Lung microvascular endothelial cell (primary cell): ENCODE results near the gene SART3. TPM values are rescaled to one million over a fixed set of nuclear protein-coding genes. Genes with fewer than 3 reads are reported as not detected.
"Not testable (repeated sequence)": the region's sequence is repeated elsewhere in the genome, so short reads cannot be mapped to it uniquely, and the experiment has no call there.

ENCODE experiments used
- DNase-seq, 2 donors: peaks; one replicate each; pipeline versions ENCODE4 v3.0.0 to v3.0.0-alpha.2; 2010; ENCODE audit warnings: low read depth in 2 of 2
- total RNA-seq: library from RNA; depleted of rRNA; stranded (reverse); fragments of >200 nt; gene quantifications from 2 replicates; pipeline ENCODE4 v1.2.1, GENCODE V29; 2014

The SART3 gene
- total RNA-seq, 1 donor from 2014 or later = 84.1 TPM

GRCh38 chr12:108581311-108582227 lies 20.6 kb upstream of the SART3 start:
- DNase-seq = no peak

GRCh38 chr12:108580531-108580930 lies 19.6 kb upstream of the SART3 start:
- DNase-seq = no peak

GRCh38 chr12:108578813-108579212 lies 17.8 kb upstream of the SART3 start:
- no peak for DNase-seq

- no peak for DNase-seq
Observed at GRCh38 chr12:108578264-108578663, 17.3 kb upstream of the SART3 start.

- no peak for DNase-seq
Observed at GRCh38 chr12:108577458-108577857, 16.5 kb upstream of the SART3 start.

GRCh38 chr12:108576660-108577234 lies 15.8 kb upstream of the SART3 start:
- DNase-seq = no peak

GRCh38 chr12:108575199-108575912 lies 14.4 kb upstream of the SART3 start:
- no peak for DNase-seq

- DNase-seq = not testable (repeated sequence)
Observed at GRCh38 chr12:108574276-108574675, 13.3 kb upstream of the SART3 start.

- DNase-seq = no peak
Observed at GRCh38 chr12:108573317-108573716, 12.3 kb upstream of the SART3 start.

- peak in 1 of 2 donors; percentile 71 for DNase-seq
Observed at GRCh38 chr12:108572166-108572790, 11.3 kb upstream of the SART3 start.

GRCh38 chr12:108571609-108572165 lies 10.7 kb upstream of the SART3 start:
- no peak for DNase-seq

GRCh38 chr12:108570743-108571608 lies 10.0 kb upstream of the SART3 start:
- DNase-seq = peak; percentile 45 to 51

GRCh38 chr12:108568338-108569154 lies 7.6 kb upstream of the SART3 start:
- DNase-seq = peak in 1 of 2 donors; percentile 20

- peak; percentile 27 to 32 for DNase-seq
Observed at GRCh38 chr12:108567406-108568337, 6.7 kb upstream of the SART3 start.

GRCh38 chr12:108566452-108566851 lies 5.5 kb upstream of the SART3 start:
- DNase-seq = no peak

GRCh38 chr12:108565976-108566375 lies 5.0 kb upstream of the SART3 start:
- DNase-seq = peak; percentile 89 to 92

GRCh38 chr12:108565146-108565545 lies 4.2 kb upstream of the SART3 start:
- no peak for DNase-seq

- no peak for DNase-seq
Observed at GRCh38 chr12:108564724-108565123, 3.8 kb upstream of the SART3 start.

- DNase-seq = no peak
Observed at GRCh38 chr12:108563804-108564151, 2.8 kb upstream of the SART3 start.
